CD14-positive monocyte (primary cell): ENCODE results near the gene RASSF7. TPM values are rescaled to one million over a fixed set of nuclear protein-coding genes. Genes with fewer than 3 reads are reported as not detected.
A peak's percentile ranks its signal among the peaks of the same experiment; 100 is the strongest.

Source experiments
- DNase-seq, 3 donors: peaks; one replicate each; pipeline ENCODE4 v3.0.0-alpha.2; 2011 to 2022
- H2AFZ ChIP-seq: 2 replicates; pipeline ENCODE4 v1.6.0; 2012; ENCODE audit warnings: mild to moderate bottlenecking, low read depth, low read length, inconsistent platforms; ENCODE audit not compliant: insufficient read depth, poor library complexity, severe bottlenecking
- H3K27ac ChIP-seq, 2 donors: 1 replicate in 1 of 2; 2 replicates in 1 of 2; pipeline ENCODE4 v1.5.1; 2012 to 2013; ENCODE audit warnings: low read length in 2 of 2, control low read depth in 1 of 2, inconsistent platforms in 1 of 2, low read depth in 1 of 2, mild to moderate bottlenecking in 1 of 2
- H3K27me3 ChIP-seq, 2 donors: one replicate each; pipeline versions ENCODE4 v1.6.0 to v1.6.1; 2011 to 2013; ENCODE audit warnings: low read length in 2 of 2; ENCODE audit not compliant: control insufficient read depth in 2 of 2, insufficient read depth in 2 of 2
- H3K36me3 ChIP-seq, 2 donors: replicated peaks in 1 of 2; 1 replicate in 1 of 2; 2 replicates in 1 of 2; pipeline versions ENCODE4 v1.5.1 to v1.6.1; 2012 to 2013; ENCODE audit warnings: low read length in 2 of 2, control low read depth in 1 of 2, inconsistent platforms in 1 of 2, mild to moderate bottlenecking in 1 of 2; ENCODE audit not compliant: insufficient read depth in 2 of 2, control insufficient read depth in 1 of 2
- H3K4me1 ChIP-seq, 2 donors: 1 replicate in 1 of 2; 2 replicates in 1 of 2; pipeline versions ENCODE4 v1.5.1 to v1.6.1; 2012 to 2013; ENCODE audit warnings: low read length in 2 of 2, control low read depth in 1 of 2, inconsistent platforms in 1 of 2, mild to moderate bottlenecking in 1 of 2, moderate library complexity in 1 of 2; ENCODE audit not compliant: insufficient read depth in 2 of 2, control insufficient read depth in 1 of 2
- H3K4me2 ChIP-seq: replicated peaks from 2 replicates; pipeline ENCODE3; 2012; ENCODE audit warnings: low read length, moderate library complexity, mild to moderate bottlenecking; ENCODE audit not compliant: poor library complexity, severe bottlenecking; ENCODE audit errors: extremely low read depth
- H3K4me3 ChIP-seq, 3 experiments: fragments of 200-600 bp in 1 of 3; sonication (generic) in 1 of 3; replicated peaks in 1 of 3; 1 replicate in 2 of 3; 2 replicates in 1 of 3; pipeline ENCODE4 v1.5.1; 2011 to 2013; ENCODE audit warnings: low read length in 3 of 3, mild to moderate bottlenecking in 3 of 3, control low read depth in 2 of 3, low read depth in 2 of 3, inconsistent platforms in 1 of 3, moderate library complexity in 1 of 3
- H3K79me2 ChIP-seq: 2 replicates; pipeline ENCODE4 v1.6.0; 2012; ENCODE audit warnings: mild to moderate bottlenecking, control low read depth, inconsistent platforms, low read length, moderate library complexity; ENCODE audit not compliant: insufficient read depth
- H3K9ac ChIP-seq: 2 replicates; pipeline ENCODE4 v1.6.0; 2017; ENCODE audit warnings: low read length, mild to moderate bottlenecking; ENCODE audit not compliant: insufficient read depth, poor library complexity, severe bottlenecking
- H3K9me3 ChIP-seq, 2 donors: replicated peaks in 1 of 2; 1 replicate in 1 of 2; 2 replicates in 1 of 2; pipeline versions ENCODE4 v1.5.1 to v1.6.1; 2012 to 2013; ENCODE audit warnings: low read length in 2 of 2, control low read depth in 1 of 2; ENCODE audit not compliant: control insufficient read depth in 1 of 2, insufficient read depth in 1 of 2
- H4K20me1 ChIP-seq: 2 replicates; pipeline ENCODE4 v1.6.0; 2012; ENCODE audit warnings: mild to moderate bottlenecking, low read length, control low read depth, moderate library complexity; ENCODE audit not compliant: insufficient read depth
- H3K27ac Mint-ChIP-seq, 7 donors: one replicate each; pipeline ENCODE4 v1.8.0; 2020; ENCODE audit warnings: mild to moderate bottlenecking in 7 of 7, mixed read lengths in 7 of 7, moderate library complexity in 6 of 7, inconsistent platforms in 2 of 7
- H3K27me3 Mint-ChIP-seq, 3 donors: one replicate each; pipeline ENCODE4 v1.8.0; 2021 to 2022; ENCODE audit warnings: low read depth in 3 of 3, mild to moderate bottlenecking in 3 of 3, mixed read lengths in 3 of 3, moderate library complexity in 3 of 3, inconsistent platforms in 1 of 3
- H3K36me3 Mint-ChIP-seq, 2 donors: one replicate each; pipeline ENCODE4 v1.8.0; 2020; ENCODE audit warnings: mixed read lengths in 2 of 2, inconsistent platforms in 1 of 2, mild to moderate bottlenecking in 1 of 2
- H3K4me1 Mint-ChIP-seq: one replicate; pipeline ENCODE4 v1.8.0; 2020; ENCODE audit warnings: mild to moderate bottlenecking, mixed read lengths
- H3K4me3 Mint-ChIP-seq, 2 donors: one replicate each; pipeline ENCODE4 v1.8.0; 2020; ENCODE audit warnings: mild to moderate bottlenecking in 2 of 2, mixed read lengths in 2 of 2, moderate library complexity in 1 of 2
- H3K9me3 Mint-ChIP-seq, 7 donors: one replicate each; pipeline ENCODE4 v1.8.0; 2020 to 2022; ENCODE audit warnings: mixed read lengths in 7 of 7, mild to moderate bottlenecking in 6 of 7, moderate library complexity in 6 of 7, inconsistent platforms in 2 of 7
- whole genome bisulfite sequencing: methylation state at CpG from one replicate; pipeline ENCODE4 v1.1.5; 2013; ENCODE audit warnings: missing lambda C conversion rate; ENCODE audit not compliant: insufficient coverage; 5-methylcytosine and 5-hydroxymethylcytosine counted together
- intact Hi-C, 2 donors: fragments of 100-400 bp; cut with micrococcal nuclease; formaldehyde crosslinking; loops; one replicate each; pipeline versions ENCODE4 v1.15.0 to v1.15.1; 2023
- polyA plus RNA-seq, 3 donors: library from polyadenylated mRNA; depleted of rRNA in 1 of 3; unstranded in 2 of 3; stranded (reverse) in 1 of 3; fragments of 300-500 nt in 2 of 3; fragments of >200 nt in 1 of 3; fragmentation: Illumina TruSeq in 2 of 3; gene quantifications; 1 replicate in 2 of 3; 2 replicates in 1 of 3; pipeline ENCODE4 v1.2.3, GENCODE V29; 2012 to 2021
- TF ChIP-seq, protein P1 (sequence below): fragments of 200-600 bp; IDR thresholded peaks from one replicate; pipeline ENCODE4 v1.8.0; 2022; ENCODE audit warnings: antibody characterized with exemption, mild to moderate bottlenecking

Gene RASSF7
- polyA plus RNA-seq, 3 donors: 10.0 to 26.5 (median 12.4) TPM

GRCh38 chr11:609341-609811 lies 48.6 kb downstream of the RASSF7 start:
- intact Hi-C loops: no loop called here
- no peaks in the 10 kb centered on the region for H3K9me3 ChIP-seq
- peaks cover 0 to 1% (median 0%) of the 10 kb centered on the region in 3 donors for H3K27me3 Mint-ChIP-seq
- no peaks in the 10 kb centered on the region for H3K27me3 ChIP-seq
- H3K4me1 ChIP-seq: peaks cover 14 to 15% of the 10 kb centered on the region in 2 donors
- no peak overlapping the region for H3K4me3 Mint-ChIP-seq
- H3K4me3 ChIP-seq: no peak overlapping the region
- H3K9me3 Mint-ChIP-seq: no peaks in the 10 kb centered on the region
- H3K4me2 ChIP-seq: no peak overlapping the region
- H3K27ac Mint-ChIP-seq: peak overlapping the region in 1 of 7 donors; percentile 33
- no peak for DNase-seq
- no peak overlapping the region for H3K9ac ChIP-seq
- no peak overlapping the region for H2AFZ ChIP-seq
- WGBS: 94% methylated on average over 24 of the region's 28 CpGs
- no peak overlapping the region for H3K27ac ChIP-seq
- peaks cover 90 to 97% of the 10 kb centered on the region in 2 donors for H3K36me3 ChIP-seq
- H4K20me1 ChIP-seq: peaks cover 51% of the 10 kb centered on the region
- peaks cover 12% of the 10 kb centered on the region for H3K4me1 Mint-ChIP-seq
- H3K79me2 ChIP-seq: peaks cover 14% of the 10 kb centered on the region
- peaks cover 65 to 87% of the 10 kb centered on the region in 2 donors for H3K36me3 Mint-ChIP-seq
- TF ChIP-seq, protein P1, sequence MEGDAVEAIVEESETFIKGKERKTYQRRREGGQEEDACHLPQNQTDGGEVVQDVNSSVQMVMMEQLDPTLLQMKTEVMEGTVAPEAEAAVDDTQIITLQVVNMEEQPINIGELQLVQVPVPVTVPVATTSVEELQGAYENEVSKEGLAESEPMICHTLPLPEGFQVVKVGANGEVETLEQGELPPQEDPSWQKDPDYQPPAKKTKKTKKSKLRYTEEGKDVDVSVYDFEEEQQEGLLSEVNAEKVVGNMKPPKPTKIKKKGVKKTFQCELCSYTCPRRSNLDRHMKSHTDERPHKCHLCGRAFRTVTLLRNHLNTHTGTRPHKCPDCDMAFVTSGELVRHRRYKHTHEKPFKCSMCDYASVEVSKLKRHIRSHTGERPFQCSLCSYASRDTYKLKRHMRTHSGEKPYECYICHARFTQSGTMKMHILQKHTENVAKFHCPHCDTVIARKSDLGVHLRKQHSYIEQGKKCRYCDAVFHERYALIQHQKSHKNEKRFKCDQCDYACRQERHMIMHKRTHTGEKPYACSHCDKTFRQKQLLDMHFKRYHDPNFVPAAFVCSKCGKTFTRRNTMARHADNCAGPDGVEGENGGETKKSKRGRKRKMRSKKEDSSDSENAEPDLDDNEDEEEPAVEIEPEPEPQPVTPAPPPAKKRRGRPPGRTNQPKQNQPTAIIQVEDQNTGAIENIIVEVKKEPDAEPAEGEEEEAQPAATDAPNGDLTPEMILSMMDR: no peak

- H3K79me2 ChIP-seq: peaks cover 23% of the 10 kb centered on the region
- H3K27ac ChIP-seq: no peak overlapping the region
- H3K9ac ChIP-seq: no peak overlapping the region
- Mint-ChIP-seq H3K36me3 (peaks cover 57 to 82% of the 10 kb centered on the region in 2 donors), H3K27me3 (peaks cover 0 to 1% (median 0%) of the 10 kb centered on the region in 3 donors), H3K27ac (peak overlapping the region in 5 of 7 donors; percentile 18 to 74 (median 61)), H3K4me3 (no peak overlapping the region), H3K9me3 (no peaks in the 10 kb centered on the region), H3K4me1 (peaks cover 15% of the 10 kb centered on the region)
- H3K27me3 ChIP-seq: no peaks in the 10 kb centered on the region
- H3K9me3 ChIP-seq: no peaks in the 10 kb centered on the region
- no peak overlapping the region for H3K4me3 ChIP-seq
- TF ChIP-seq, protein P1: no peak
- peaks cover 60% of the 10 kb centered on the region for H4K20me1 ChIP-seq
- intact Hi-C loops: loop anchor here (5.0 kb wide), 1 partner anchor 33 kb away; the partner anchor contains the start of gene PHRF1 (in 2 of the 2)
- no peak for DNase-seq
- no peak overlapping the region for H3K4me2 ChIP-seq
- H2AFZ ChIP-seq: no peak overlapping the region
- peaks cover 23 to 24% of the 10 kb centered on the region in 2 donors for H3K4me1 ChIP-seq
- peaks cover 85 to 94% of the 10 kb centered on the region in 2 donors for H3K36me3 ChIP-seq
- WGBS: 99% methylated on average over 8 of the region's 18 CpGs
These were observed 49.5 kb downstream of the RASSF7 start for GRCh38 chr11:610146-610801.
